ENCODE data around the gene MED22.
"Not testable (repeated sequence)": the region's sequence is repeated elsewhere in the genome, so short reads cannot be mapped to it uniquely, and the experiment has no call there.

Gene MED22

GRCh38 chr9:133347985-133348717, at the start of gene MED22, which contains the start of gene RPL7A:
TSS of gene MED22 (minus strand) at chr9:133348131. CDS start at chr9:133346662, 1,469 bp downstream.
TSS of gene RPL7A (plus strand) at chr9:133348218. CDS start at chr9:133348244, 26 bp downstream.
- peak; percentile 93 for DNase-seq

- DNase-seq, result no peak
Measured at GRCh38 chr9:133397370-133397769, 49.4 kb upstream of the MED22 start.

GRCh38 chr9:133396952-133397351, 49.0 kb upstream of the MED22 start:
- DNase-seq, result no peak

- DNase-seq, result no peak
Measured at GRCh38 chr9:133394687-133395271, 46.8 kb upstream of the MED22 start.

GRCh38 chr9:133393399-133393798, 45.5 kb upstream of the MED22 start:
- no peak for DNase-seq

GRCh38 chr9:133392308-133392707, 44.4 kb upstream of the MED22 start:
- not testable (repeated sequence) for DNase-seq

GRCh38 chr9:133391449-133391848, 43.5 kb upstream of the MED22 start:
- DNase-seq, result not testable (repeated sequence)

GRCh38 chr9:133390713-133391112, 42.8 kb upstream of the MED22 start:
- DNase-seq, result no peak

GRCh38 chr9:133389562-133389961, 41.6 kb upstream of the MED22 start:
- DNase-seq, result no peak

- DNase-seq, result no peak
Measured at GRCh38 chr9:133389025-133389557, 41.2 kb upstream of the MED22 start.

GRCh38 chr9:133387680-133388079, 39.7 kb upstream of the MED22 start:
- no peak for DNase-seq

GRCh38 chr9:133386338-133386737, 38.4 kb upstream of the MED22 start:
- no peak for DNase-seq

- no peak for DNase-seq
Measured at GRCh38 chr9:133385452-133385851, 37.5 kb upstream of the MED22 start.

GRCh38 chr9:133384736-133385321, 36.9 kb upstream of the MED22 start:
- no peak for DNase-seq

GRCh38 chr9:133383438-133383837, 35.5 kb upstream of the MED22 start:
- no peak for DNase-seq

- no peak for DNase-seq
Measured at GRCh38 chr9:133382507-133383141, 34.7 kb upstream of the MED22 start.

GRCh38 chr9:133380734-133381133, 32.8 kb upstream of the MED22 start:
- DNase-seq, result no peak

- no peak for DNase-seq
Measured at GRCh38 chr9:133379153-133380086, 31.5 kb upstream of the MED22 start.

- DNase-seq, result no peak
Measured at GRCh38 chr9:133378408-133378962, 30.6 kb upstream of the MED22 start.

GRCh38 chr9:133377721-133378216, 29.8 kb upstream of the MED22 start:
- no peak for DNase-seq

GRCh38 chr9:133377280-133377679, 29.3 kb upstream of the MED22 start:
- DNase-seq, result not testable (repeated sequence)
